NCI-H2029 (cell line): ENCODE data around the gene NEXN.
"Not testable (repeated sequence)": the region's sequence is repeated elsewhere in the genome, so short reads cannot be mapped to it uniquely, and the experiment has no call there.

Experiments
- DNase-seq: peaks from one replicate; lab custom pipeline; 2025; lab: John Stamatoyannopoulos, UW

Gene NEXN

DNA sequence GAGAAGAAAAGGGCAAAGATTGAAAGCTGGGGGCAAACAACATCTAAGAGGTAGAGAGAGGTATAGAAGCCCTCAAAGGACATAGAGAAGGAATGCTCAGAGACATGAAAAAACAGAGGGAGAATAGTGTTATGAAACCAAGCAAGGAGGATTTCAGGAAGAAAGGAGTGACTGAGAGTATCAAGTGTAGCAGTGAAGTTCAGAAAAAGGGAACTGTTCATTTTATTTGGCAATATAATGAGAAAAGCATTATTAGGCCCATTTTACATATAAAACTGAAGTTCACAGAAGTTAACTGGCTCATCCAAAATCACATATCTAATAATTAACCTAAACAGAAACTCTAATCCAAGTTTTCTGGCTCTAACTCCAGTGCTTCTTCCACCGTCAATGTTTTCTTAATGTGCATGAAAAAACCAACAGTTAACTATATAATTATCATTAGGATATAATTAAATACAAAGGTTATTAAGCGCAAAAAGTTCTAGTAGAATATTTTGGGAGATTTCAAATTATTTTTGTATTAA, 17.7 kb downstream of the NEXN start:
- no peak for DNase-seq

DNA sequence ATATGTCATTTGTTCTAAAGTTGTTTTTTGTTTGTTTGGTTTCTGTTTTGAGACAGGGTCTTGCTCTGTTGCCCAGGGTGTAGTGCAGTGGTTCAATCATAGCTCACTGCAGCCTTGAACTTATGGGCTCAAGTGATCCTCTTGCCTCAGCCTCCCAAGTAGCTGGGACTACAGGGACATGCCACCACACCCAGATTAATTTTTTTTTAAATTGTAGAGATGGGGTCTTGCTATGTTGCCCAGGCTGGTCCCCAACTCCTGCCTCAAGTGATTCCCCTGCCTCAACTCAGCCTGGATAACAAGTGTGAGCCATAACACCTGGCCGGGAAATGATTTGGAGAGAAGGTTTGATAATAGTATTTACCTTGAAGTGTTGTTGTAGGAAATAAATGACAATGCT, 18.2 kb downstream of the NEXN start:
- no peak for DNase-seq

DNA sequence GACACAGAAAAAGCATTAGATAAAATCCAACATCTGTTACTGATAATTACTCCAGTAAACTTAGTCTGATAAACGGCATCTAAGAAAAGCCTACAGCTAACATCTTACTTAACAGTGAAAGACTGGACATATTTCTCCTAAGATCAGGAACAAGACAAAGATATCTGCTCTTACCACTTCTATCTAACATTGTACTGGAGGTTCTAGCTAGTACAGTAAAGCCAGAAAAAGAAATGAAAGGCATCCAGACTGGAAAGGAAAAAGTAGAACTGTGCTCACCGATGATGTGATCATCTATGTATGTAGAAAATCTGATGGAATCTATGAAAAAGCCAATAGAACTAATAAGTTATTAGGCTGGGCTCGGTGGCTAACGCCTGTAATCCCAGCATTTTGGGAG, 21.7 kb downstream of the NEXN start:
- DNase-seq, result no peak

DNA sequence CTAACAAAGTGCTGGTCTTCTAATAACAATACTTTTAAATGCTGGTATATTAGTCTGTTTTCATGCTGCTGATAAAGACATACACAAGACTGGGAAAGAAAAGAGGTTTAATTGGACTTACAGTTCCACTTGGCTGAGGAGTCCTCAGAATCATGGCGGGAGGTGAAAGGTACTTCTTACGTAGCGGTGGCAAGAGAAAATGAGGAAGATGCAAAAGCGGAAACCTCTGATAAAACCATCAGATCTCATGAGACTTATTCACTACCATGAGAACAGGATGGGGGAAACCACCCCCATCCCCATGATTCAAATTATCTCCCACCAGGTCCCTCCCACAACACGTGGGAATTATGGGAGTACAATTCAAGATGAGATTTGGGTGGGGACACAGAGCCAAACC, 30.5 kb downstream of the NEXN start:
- DNase-seq, result not testable (repeated sequence)

DNA sequence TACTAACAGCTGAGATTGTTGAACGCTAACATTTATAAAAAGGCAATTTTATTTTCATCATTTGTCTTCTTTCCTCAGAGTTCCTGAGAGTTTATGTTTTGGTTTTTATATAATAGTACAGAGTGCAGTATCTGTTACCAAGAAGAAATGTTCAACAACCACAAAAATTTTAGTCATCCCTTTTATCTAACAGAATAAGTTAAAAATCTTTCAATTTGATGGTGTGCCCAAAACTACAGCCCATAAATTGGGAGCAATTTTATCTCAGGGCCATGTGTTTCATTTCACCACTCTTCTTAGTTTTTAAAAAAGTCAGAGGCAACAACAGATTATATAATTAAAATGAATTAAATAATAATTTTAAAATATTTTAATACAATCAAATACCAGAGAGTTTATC, 37.1 kb downstream of the NEXN start:
- no peak for DNase-seq

DNA sequence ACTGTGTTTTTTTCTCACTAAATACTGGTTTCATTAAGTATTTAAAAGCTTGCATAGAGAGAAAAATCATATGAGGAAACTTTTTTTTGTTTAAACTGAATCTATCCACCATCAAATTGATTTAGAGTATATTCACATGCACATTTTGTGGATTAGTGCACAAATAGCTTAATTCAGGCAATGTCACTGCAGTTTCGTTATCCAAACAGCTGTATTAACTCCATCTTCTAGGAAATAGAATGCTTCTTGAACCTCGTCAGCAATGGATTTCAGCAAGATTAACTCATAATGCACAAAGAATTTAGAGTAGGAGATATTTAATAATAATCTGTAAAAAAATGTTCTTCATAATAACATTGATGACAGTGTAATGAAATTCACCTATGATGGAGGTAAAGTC, 37.5 kb downstream of the NEXN start:
- DNase-seq, result no peak

DNA sequence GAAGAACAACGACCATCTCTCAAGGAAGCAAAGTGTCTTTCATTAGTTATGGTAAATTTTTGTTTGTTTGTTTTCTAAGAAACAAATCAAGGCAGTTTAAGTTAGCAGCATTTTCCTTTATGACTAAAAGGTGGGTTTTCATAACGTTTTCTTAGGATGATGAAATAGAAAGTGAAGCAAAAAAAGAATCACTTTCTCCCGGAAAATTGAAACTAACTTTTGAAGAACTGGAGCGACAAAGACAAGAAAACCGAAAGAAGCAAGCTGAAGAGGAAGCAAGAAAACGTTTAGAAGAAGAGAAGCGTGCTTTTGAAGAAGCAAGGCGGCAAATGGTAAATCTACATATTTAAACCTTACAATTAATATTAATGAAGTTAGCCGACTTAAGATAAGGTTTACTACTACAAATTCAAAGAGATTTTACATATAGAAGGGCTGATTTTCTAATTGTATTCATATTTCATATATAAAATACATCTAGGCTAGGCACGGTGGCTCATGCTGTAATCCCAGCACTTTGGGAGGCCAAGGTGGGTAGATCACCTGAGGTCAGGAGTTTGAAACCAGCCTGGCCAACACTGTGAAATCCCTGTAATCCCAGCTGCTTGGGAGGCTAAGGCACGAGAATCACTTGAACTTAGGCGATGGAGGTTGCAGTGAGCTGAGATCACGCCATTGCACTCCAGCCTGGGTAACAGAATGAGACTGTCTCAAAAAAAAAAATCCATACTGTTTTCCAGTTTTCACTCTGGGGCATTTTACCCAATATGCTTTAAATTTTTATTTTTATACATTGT, 38.3 kb downstream of the NEXN start:
- no peak for DNase-seq

DNA sequence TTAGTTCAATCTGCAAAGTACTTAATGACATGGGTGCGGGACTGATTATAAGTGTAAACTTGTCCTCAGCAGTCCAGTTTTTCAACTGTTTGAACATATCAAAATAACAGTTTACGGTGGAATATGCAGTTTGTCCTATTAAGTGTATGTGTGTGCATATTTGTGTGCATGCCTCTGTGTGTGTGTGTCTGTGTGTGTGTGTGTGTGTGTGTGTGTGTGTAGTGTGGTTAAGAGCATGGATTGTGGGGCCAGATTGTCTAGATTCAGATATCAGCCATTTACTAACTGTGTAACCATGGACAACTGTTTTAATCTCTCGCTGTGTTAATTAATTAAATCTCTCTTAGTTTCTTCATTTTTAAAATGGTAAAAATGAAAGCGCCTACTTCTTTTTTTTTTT, 39.0 kb downstream of the NEXN start:
- no peak for DNase-seq

DNA sequence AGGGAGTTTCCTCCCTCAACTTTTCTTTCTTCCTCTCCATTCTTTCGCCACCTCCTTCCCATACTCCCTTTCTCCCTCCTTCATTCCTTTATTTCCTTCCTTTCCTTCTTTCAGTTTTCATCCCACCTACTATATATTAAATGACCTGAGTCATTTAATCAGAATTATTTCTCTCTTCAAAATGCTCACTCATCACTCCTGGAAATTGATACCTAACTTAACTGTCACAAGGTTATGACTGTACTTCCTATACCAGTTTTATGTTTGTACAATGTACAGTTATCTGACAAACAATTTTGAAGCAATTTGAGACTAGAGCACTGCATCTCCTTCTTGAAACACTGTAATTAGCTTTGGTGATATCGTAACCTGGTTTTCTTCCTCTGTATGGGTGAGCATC, 41.4 kb downstream of the NEXN start:
- DNase-seq, result no peak

DNA sequence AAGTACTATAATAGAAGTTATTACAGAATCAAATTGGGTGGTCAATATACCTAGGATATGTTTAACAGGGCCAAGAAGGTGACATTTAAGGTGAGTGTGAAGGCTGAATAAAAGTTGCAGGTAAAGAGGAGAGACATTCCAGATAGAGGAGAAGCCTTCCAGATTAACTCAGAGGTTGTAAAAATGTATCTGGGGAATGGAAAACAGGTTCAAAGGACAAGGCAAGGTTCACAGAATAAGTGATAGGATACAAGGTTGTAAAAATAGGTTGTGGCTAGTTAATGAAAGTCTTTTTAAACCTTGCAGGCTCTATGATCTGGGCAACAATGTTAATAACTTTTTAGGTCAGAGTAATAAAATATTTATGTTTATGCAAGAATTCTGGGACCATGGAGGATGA, 50.2 kb downstream of the NEXN start:
- no peak for DNase-seq

DNA sequence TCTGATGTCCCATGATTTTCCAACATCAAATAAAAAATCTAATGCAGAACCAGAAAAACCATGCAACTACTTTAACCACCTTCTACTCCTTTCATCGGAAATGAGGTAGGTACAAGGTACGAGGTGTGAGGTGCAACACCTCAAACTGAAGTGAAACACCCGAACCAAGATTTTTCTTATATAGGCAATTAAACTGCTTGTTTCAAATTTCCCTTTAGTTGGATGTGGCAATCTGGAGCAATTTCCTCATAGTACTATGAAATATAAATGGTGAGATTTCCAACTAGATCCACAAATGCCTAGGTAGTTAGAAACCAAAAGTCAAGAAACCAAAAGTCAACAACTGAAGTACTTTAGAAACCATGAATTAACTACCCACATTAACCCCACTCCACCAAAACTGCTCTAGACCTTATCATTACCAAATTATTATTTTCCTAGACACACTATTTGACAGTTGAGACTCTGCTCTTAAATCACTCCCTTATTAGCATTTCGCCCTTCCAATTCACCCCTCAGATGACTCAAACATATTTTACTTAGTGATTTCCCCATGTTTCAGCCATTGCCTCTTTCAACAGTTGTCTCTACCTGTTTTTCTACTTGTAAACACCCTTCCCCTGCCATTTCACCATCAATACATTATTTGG, 52.6 kb downstream of the NEXN start:
- DNase-seq, result no peak

DNA sequence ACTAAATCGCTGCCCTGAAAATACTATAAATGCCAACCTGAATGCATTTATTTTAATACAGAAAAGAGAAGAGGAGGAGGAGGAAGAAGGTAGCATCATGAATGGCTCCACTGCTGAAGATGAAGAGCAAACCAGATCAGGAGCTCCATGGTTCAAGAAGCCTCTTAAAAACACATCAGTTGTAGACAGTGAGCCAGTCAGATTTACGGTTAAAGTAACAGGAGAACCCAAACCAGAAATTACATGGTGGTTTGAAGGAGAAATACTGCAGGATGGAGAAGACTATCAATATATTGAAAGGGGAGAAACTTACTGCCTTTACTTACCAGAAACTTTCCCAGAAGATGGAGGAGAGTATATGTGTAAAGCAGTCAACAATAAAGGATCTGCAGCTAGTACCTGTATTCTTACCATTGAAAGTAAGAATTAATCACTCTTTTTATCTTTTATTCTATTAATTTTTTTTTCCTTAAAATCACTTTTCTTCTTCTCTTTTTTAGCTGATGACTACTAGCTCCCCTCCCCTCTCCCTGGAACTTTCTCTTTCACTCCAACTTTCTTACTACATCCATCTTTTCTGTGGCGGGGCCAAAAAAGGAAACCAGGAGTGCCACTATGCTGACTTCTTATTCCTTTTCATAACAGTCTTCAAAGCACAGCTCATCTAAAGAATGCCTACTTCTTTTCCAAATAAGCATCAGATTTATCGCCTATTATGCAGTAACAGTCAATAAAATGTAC, 54.1 kb downstream of the NEXN start:
- no peak for DNase-seq

DNA sequence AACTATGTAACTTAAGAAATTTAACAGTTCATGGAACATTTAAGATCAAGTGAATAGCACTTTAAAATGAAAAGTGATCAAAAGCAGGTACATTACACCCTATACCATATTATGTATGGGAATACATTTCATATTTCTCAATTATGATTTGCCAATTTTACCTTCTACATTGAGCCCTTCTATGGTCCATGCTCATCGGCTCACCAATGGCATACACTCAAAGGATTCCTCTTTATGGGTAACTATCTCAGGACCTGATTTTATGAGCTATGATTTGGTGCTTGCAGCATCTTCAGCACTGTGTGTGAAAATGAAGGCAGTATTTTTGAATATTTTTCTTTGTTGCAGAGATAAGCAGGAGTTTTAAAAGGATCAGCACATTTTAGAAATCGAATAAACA, 56.9 kb downstream of the NEXN start:
- DNase-seq, result no peak

DNA sequence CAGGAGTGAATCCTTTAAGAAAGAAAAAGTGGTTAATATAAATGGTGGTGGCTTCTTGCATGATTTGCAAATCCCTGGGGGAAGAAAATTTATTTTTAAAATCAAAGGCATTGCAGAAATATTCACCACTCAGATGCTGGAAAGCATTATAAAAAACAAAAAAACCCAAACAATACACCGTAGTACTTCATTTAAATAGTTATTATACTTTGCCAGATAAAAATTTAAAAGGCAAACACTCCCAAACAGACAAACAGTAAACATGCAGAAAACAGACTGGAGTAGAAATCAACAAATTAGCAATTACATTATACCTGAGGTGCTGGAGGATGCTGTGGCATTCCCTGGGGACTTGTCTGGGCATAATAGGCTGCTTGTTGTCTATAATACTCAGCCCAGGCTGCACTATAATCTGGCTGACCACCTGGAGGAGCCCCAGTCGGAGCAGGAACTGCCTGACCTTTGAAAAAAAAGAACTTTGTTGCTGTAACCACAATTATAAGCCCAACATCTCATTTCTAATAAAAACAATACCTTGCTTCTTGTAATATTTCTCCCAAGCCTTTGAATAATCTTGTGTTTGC, 60.5 kb downstream of the NEXN start:
- no peak for DNase-seq

DNA sequence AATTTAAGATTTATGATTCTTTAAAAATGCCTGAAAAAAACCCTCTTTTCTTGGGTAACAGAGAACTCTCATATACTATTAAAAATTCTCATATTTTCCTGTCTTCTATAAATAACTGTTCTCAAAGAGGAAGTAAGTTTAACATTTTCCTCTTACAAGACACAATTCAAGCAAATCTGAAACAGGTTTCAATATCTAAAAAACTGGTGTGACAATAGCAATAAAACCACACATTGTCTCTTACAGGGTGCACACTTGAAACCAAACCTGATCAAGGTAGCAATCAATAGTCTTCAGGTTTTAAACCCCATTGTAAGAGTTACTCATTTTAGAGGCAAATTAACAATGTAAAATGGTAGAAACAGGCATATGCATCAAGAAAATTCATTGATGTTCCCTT, 62.4 kb downstream of the NEXN start:
- no peak for DNase-seq

DNA sequence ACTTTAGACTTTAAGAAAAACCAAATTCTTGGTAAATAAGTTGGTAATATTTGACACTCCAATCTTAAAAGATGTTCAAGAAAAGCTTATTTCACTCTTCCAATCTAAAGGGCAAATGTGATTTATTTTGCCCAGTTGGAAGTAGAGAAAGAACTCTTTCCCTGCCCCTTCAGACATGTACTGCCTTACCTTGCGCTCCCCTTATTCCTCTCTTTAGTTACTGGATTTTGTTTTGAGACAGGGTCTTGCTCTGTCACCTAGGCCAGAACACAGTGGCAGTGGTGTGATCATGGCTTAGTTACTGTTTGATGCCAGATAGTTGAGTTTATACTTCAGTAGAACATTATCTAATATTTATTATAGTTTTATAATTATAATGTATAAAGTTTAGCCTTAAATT, 62.9 kb downstream of the NEXN start:
- no peak for DNase-seq

DNA sequence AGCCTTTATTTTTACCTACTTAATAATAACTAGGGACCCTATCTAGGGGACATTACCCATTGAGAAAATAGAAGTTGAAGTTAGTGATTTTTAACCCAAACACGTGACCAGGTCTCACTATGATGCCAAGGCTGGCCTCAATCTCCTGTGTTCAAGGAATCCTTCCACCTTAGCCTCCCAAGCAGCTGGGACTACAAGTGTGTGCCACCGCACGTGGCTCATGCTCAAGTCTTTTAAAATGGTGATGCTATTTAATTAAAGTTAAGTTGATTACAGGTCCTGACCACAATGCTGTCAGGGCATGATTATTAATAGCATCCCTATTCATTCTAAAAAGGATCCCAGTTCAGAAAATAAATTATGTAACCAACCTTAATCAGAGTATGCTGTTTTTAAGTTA, 65.5 kb downstream of the NEXN start:
- no peak for DNase-seq

DNA sequence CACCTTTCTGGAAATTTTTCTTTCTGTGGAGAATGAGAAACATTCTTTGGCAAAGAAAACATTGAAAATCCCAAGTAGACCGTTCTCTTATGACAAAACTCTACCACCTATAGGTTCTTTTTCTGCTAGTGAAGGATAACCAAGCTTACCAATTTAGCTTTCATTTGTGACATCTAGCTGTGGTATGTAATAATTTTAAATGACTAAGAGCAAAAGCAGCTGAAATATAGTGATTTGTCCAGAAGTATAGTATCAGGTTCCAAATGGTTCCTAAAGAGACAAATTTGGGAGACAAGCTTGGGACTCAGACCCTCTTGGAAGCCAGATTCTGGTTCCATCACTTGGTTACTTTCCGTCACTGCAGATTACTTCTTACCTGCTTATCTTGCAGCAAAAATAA, 66.1 kb downstream of the NEXN start:
- no peak for DNase-seq

DNA sequence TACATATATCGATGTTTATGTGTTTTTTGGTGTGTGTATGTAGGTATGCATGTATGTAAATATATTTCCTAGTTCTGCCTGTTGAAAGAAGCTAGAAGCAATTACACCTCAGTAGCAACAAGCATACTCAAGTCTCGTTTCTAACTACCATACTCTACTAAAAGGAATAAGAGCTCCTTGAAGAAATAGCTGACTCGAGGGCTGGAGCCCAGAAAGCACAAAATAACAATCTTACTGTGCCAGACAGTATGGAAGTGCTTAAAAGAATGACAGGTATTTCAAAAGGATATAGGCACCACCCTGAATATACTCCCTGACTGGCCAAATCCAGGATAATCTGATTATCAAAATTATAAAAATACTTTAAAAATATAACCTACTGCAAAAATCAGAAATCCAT, 67.3 kb downstream of the NEXN start:
- DNase-seq, result no peak

DNA sequence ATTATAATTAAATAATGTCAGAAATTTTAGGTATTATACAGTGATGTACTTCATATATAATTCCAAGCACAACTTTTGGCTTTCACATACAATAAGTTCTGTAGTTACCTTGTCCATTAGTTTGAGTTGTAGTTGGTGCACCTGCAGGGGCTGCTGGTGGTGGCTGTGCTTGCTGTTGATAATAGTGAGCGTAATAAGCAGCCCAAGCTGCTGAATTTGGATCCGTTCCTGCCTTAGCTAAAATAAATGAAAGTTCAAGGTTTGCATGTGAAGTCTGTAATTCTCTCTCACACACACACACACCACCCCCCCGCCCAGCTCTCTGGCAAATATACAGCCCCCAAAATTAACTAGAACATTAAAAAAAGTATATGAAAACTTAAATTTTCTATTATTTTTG, 68.0 kb downstream of the NEXN start:
- DNase-seq, result no peak

DNA sequence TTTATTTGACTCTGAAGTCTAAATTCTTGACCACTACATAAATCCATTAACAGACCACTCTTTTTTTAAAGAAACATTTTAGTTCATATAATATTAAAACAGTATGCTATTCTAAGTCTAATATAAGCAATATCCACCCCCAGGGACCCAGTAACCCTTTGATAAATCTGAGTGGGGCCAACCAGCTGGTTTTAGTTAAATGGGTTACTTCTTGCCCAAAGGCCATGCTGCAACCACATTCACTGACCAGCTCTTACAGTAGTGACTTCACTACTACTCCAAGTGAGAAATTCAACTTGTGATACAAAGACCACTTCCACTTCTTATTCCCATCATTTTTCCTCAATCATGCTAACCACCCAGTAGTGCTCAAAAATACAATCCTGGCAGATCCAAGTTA, 70.0 kb downstream of the NEXN start:
- DNase-seq, result no peak

DNA sequence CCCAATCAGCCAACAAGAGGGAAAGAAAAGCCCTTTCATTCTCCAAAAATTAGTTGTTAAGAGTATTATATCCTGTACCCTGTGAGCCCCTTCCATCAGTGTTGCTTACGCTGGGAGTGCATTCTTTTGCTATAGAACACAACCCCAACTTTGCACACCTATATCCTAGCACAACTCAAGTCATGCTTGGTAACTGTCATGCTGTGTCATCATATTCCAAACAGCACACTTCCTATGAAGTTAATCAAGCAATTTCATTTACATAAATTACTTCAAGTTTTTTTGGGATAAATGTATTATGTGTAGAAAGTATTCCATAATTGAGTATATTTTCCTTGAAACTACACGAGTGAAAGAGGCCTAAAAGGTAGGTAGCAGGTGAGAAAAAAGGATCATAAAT, 70.4 kb downstream of the NEXN start:
- DNase-seq, result no peak

DNA sequence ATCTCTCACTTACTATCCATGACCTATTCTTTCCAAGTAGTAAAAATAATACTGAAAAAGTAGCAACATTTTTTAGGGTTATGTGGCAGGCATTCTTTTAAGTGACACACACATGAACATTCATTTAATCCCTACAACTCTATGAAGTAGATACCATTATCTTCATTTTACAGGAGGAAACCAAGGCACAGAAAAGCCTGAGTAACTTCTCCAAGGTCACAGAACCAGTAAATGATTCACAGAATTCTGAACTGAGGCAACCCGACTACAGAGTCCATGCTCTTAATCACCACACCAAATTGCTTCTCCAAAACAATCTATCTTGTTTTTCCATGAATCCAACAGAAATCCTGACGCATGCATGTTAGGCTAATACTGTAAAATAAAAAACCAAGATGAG, 73.0 kb downstream of the NEXN start:
- no peak for DNase-seq
